ENCODE results near the gene S100A7A.
"Not testable (repeated sequence)": the region's sequence is repeated elsewhere in the genome, so short reads cannot be mapped to it uniquely, and the experiment has no call there.

S100A7A gene

GRCh38 chr1:153459655-153460054 is 43.3 kb downstream of the S100A7A start:
- no peak for DNase-seq (ENCODE audit: low spot score)

GRCh38 chr1:153460551-153460950 is 44.2 kb downstream of the S100A7A start, which contains the start of gene S100A7:
TSS of gene S100A7 (minus strand) at chr1:153460651. CDS start at chr1:153459013, 1,638 bp downstream.
- no peak for DNase-seq (ENCODE audit: low spot score)

GRCh38 chr1:153462741-153463140 is 46.4 kb downstream of the S100A7A start:
- not testable (repeated sequence) for DNase-seq (ENCODE audit: low spot score)

GRCh38 chr1:153465811-153466636 is 49.7 kb downstream of the S100A7A start:
- DNase-seq (ENCODE audit: low spot score) = peak; percentile 57

- no peak for DNase-seq (ENCODE audit: low spot score)
Observed at GRCh38 chr1:153466908-153467307, 50.6 kb downstream of the S100A7A start.

- no peak for DNase-seq (ENCODE audit: low spot score)
Observed at GRCh38 chr1:153470707-153471106, 54.4 kb downstream of the S100A7A start.

All from CD4-positive, alpha-beta T cell treated with Interleukin-2 at 100 ng/mL for 4 hours (primary cell).